ENCODE results near the gene ATP5PD. TPM values are rescaled to one million over a fixed set of nuclear protein-coding genes. Genes with fewer than 3 reads are reported as not detected.
A peak's percentile ranks its signal among the peaks of the same experiment; 100 is the strongest.

Gene ATP5PD
- total RNA-seq, 3 donors from 2014 or later: 190 to 268 (median 222) TPM

DNA sequence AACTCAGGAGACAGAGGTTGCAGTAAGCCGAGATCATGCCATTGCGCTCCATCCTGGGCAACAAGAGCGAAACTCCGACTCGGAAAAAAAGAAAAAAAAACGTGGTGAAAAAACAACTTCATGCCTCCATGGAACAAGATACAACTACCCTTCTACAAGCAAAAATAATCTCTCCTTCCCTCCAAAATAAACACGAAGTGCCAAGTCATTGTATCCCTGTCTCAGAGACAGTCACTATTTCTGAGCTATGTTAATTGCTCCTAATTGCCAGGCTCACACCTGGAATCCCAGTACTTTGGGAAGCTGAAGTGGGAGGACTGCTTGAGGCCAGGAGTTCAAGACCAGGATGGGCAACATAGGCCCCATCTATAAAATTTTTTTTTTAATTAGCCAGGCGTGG is 22.0 kb upstream of the ATP5PD start:
- DNase-seq (ENCODE audit: low spot score in 2 of 2): no peak
- TF ChIP-seq POLR2A (IDR thresholded peaks at IDR 0.05) (no peak), POLR2AphosphoS5 (IDR thresholded peaks at IDR 0.05) (no peak)
- TF ChIP-seq, protein P1, sequence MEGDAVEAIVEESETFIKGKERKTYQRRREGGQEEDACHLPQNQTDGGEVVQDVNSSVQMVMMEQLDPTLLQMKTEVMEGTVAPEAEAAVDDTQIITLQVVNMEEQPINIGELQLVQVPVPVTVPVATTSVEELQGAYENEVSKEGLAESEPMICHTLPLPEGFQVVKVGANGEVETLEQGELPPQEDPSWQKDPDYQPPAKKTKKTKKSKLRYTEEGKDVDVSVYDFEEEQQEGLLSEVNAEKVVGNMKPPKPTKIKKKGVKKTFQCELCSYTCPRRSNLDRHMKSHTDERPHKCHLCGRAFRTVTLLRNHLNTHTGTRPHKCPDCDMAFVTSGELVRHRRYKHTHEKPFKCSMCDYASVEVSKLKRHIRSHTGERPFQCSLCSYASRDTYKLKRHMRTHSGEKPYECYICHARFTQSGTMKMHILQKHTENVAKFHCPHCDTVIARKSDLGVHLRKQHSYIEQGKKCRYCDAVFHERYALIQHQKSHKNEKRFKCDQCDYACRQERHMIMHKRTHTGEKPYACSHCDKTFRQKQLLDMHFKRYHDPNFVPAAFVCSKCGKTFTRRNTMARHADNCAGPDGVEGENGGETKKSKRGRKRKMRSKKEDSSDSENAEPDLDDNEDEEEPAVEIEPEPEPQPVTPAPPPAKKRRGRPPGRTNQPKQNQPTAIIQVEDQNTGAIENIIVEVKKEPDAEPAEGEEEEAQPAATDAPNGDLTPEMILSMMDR (IDR thresholded peaks at IDR 0.05): no peak
- Histone ChIP-seq H3K27ac (no peak overlapping the region), H3K27me3 (no peaks in the 10 kb centered on the region), H3K4me3 (no peak overlapping the region), H3K36me3 (peaks cover 3% of the 10 kb centered on the region), H3K9me3 (no peaks in the 10 kb centered on the region), H3K4me1 (no peaks in the 10 kb centered on the region)
- intact Hi-C loops (cut with DNase I; ENCODE audit: low total_unique reads): no loop called here

DNA sequence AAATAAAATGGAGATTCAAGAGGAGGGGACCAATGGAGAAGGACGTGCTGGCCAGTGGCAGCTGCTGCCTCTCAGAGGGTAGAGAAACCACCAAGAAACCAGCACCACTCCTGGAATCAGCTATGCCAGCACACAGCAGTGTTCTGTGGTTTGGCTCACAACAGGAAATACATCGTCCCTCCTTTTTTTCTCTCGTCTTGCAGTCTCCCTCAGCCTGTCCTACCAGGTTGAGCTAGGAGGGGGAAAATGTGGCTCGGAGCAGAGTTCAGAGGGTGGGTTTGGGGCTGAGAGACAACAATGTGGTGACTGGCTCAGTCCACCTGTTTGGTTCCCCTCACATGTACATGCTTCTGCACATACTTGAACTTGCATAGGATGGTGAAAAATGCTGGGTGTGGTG is 21.1 kb upstream of the ATP5PD start:
- intact Hi-C loops (cut with DNase I; ENCODE audit: low total_unique reads): no loop called here
- Histone ChIP-seq H3K4me1 (no peaks in the 10 kb centered on the region), H3K27ac (no peak overlapping the region), H3K4me3 (no peak overlapping the region), H3K27me3 (no peaks in the 10 kb centered on the region), H3K9me3 (no peaks in the 10 kb centered on the region), H3K36me3 (peaks cover 3% of the 10 kb centered on the region)
- no peak for DNase-seq (ENCODE audit: low spot score in 2 of 2)
- no peak for TF ChIP-seq POLR2A (IDR thresholded peaks at IDR 0.05)
- TF ChIP-seq, protein P1 (IDR thresholded peaks at IDR 0.05): no peak
- no peak for TF ChIP-seq POLR2AphosphoS5 (IDR thresholded peaks at IDR 0.05)

DNA sequence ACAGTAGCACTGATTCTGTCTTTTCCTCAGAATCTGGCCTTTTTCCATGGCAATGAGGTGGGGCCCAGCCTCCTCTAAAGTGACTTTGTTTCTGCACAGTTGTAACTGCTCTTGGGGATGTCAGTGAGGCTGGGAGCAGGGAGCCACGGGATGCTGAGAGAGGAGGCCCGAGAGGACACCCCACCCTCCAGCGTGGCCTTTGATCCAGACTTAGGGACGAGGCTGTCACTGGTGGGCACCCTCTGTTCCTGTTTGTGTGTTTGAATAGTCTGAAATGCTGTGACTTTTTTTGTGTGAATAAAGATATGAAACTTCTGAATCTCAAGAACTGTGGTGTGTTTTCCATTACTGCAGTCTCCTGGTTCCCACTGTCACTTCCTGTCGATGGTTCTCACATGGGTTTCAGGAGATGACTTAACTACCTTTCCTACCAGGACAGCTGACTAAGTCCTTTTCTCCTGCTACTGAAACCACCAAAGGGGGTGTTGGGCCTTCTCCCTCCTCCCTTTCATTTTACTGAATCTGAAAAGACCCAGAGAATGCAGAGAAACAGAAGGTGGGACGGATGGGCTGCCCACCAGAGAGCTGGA is 18.9 kb upstream of the ATP5PD start:
- H3K27me3 ChIP-seq: no peaks in the 10 kb centered on the region
- H3K36me3 ChIP-seq: peaks cover 3% of the 10 kb centered on the region
- DNase-seq (ENCODE audit: low spot score in 2 of 2): no peak
- TF ChIP-seq POLR2AphosphoS5 (IDR thresholded peaks at IDR 0.05): no peak
- TF ChIP-seq, protein P1 (IDR thresholded peaks at IDR 0.05): no peak
- TF ChIP-seq POLR2A (IDR thresholded peaks at IDR 0.05): no peak
- H3K27ac ChIP-seq: peak overlapping the region in 1 of 2 donors; percentile 55
- no peaks in the 10 kb centered on the region for H3K4me1 ChIP-seq
- no peaks in the 10 kb centered on the region for H3K9me3 ChIP-seq
- H3K4me3 ChIP-seq: no peak overlapping the region
- intact Hi-C loops (cut with DNase I; ENCODE audit: low total_unique reads): no loop called here

DNA sequence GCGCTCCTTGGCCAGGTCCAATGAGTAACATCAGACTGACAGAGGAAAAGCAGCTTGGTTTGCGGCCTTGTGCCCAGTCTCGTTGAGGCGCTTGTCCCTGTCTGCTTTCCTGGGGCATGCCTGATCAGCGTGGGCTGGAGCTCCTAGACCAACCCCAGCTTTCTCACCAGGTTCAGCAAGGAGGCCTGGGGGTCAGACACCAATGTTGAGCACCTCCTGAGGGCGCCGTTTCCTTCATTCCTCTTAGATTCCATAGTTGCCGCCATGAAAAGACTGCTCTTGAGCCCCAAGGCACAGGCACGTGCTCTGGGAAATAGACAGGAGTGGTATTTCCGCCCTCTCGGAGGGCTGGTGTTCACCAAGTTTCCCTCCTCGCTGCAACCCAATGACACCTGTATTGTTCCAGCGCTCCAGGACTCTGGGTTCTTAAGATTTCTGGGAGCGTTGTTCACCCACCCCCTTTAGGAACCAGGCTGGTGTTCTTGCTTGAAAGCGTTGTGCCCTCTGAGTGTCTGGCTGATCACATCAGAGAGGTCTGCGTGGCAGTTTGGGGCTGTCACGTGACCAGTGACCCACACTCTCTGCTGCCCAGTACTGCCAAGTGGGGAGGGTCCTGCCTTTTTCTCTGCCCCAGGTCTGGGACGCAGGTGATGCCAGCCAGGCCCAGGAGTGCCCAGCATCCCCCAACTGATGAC is 18.2 kb upstream of the ATP5PD start:
- peak overlapping the region in 1 of 2 donors; percentile 55 for H3K27ac ChIP-seq
- no peaks in the 10 kb centered on the region for H3K4me1 ChIP-seq
- no peaks in the 10 kb centered on the region for H3K9me3 ChIP-seq
- intact Hi-C loops (cut with DNase I; ENCODE audit: low total_unique reads): no loop called here
- peaks cover 3% of the 10 kb centered on the region for H3K36me3 ChIP-seq
- DNase-seq (ENCODE audit: low spot score in 2 of 2): no peak
- H3K27me3 ChIP-seq: no peaks in the 10 kb centered on the region
- no peak for TF ChIP-seq POLR2AphosphoS5 (IDR thresholded peaks at IDR 0.05)
- TF ChIP-seq POLR2A (IDR thresholded peaks at IDR 0.05): no peak
- TF ChIP-seq, protein P1 (IDR thresholded peaks at IDR 0.05): no peak
- no peak overlapping the region for H3K4me3 ChIP-seq

DNA sequence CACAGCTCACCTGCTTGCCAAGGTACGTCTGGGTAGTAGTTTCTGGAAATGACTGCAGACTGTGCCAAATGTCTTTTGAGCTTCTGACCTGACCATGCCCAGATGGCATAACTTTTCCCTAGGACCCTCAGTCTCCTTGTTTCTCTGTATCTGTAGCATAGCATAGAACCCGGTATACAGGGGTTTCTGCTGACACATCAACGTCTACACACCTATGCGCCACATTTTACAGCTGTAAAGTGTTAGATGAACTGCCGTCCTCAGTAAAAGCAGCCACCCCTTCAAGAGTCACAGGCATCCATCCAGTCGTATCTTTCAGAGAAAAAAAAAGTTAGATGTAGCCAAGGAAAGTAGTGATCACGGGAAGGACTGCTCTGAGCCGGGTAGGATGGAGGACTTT is 17.7 kb upstream of the ATP5PD start:
- H3K4me1 ChIP-seq: no peaks in the 10 kb centered on the region
- H3K4me3 ChIP-seq: no peak overlapping the region
- TF ChIP-seq, protein P1 (IDR thresholded peaks at IDR 0.05): no peak
- TF ChIP-seq POLR2AphosphoS5 (IDR thresholded peaks at IDR 0.05) (no peak), POLR2A (IDR thresholded peaks at IDR 0.05) (no peak)
- no peaks in the 10 kb centered on the region for H3K9me3 ChIP-seq
- no peaks in the 10 kb centered on the region for H3K27me3 ChIP-seq
- DNase-seq (ENCODE audit: low spot score in 2 of 2): no peak
- H3K27ac ChIP-seq: no peak overlapping the region
- peaks cover 3% of the 10 kb centered on the region for H3K36me3 ChIP-seq
- intact Hi-C loops (cut with DNase I; ENCODE audit: low total_unique reads): no loop called here

Data from breast epithelium (tissue), 4 donors.